Keratinocyte (primary cell): ENCODE results near the gene AP3S1. TPM values are rescaled to one million over a fixed set of nuclear protein-coding genes. Genes with fewer than 3 reads are reported as not detected.
"Not testable (repeated sequence)": the region's sequence is repeated elsewhere in the genome, so short reads cannot be mapped to it uniquely, and the experiment has no call there.

Source experiments
- DNase-seq: peaks from one replicate; pipeline ENCODE4 v3.0.0-alpha.2; 2011; ENCODE audit warnings: low read depth, missing footprints, low spot score
- FAIRE-seq: peaks from 2 replicates; lab custom pipeline; 2011; peaks lifted over from hg19 to GRCh38; lab: Jason Lieb, UNC
- H2AFZ ChIP-seq: 2 replicates; pipeline ENCODE4 v1.6.0; 2012; ENCODE audit warnings: low read length, control low read depth, inconsistent platforms; ENCODE audit not compliant: control insufficient read depth
- H3K27ac ChIP-seq: 2 replicates; pipeline ENCODE4 v1.5.1; 2011; ENCODE audit warnings: low read length; ENCODE audit not compliant: control insufficient read depth, insufficient read depth
- H3K27me3 ChIP-seq: 3 replicates; pipeline ENCODE4 v1.6.0; 2011; ENCODE audit warnings: low read length; ENCODE audit not compliant: control insufficient read depth, insufficient read depth; ENCODE audit errors: extremely low read depth
- H3K36me3 ChIP-seq, 2 experiments: 2 replicates in 1 of 2; 3 replicates in 1 of 2; pipeline ENCODE4 v1.5.1; 2011; ENCODE audit warnings: low read length in 2 of 2, mild to moderate bottlenecking in 1 of 2; ENCODE audit not compliant: control insufficient read depth in 2 of 2, insufficient read depth in 2 of 2; ENCODE audit errors: extremely low read depth in 1 of 2
- H3K4me1 ChIP-seq: 3 replicates; pipeline ENCODE4 v1.5.1; 2011; ENCODE audit warnings: low read length; ENCODE audit not compliant: control insufficient read depth, insufficient read depth; ENCODE audit errors: extremely low read depth
- H3K4me2 ChIP-seq: 3 replicates; pipeline ENCODE4 v1.6.0; 2011; ENCODE audit warnings: low read depth, low read length; ENCODE audit not compliant: control insufficient read depth, insufficient read depth; ENCODE audit errors: extremely low read depth
- H3K4me3 ChIP-seq, 3 experiments: fragments of 200-600 bp in 1 of 3; sonication (generic) in 1 of 3; 2 replicates in 2 of 3; 3 replicates in 1 of 3; pipeline ENCODE4 v1.5.1; 2011 to 2016; ENCODE audit warnings: low read length in 3 of 3, mild to moderate bottlenecking in 3 of 3, control low read depth in 2 of 3, inconsistent platforms in 1 of 3, low read depth in 1 of 3, mixed read lengths in 1 of 3, mixed run types in 1 of 3, moderate library complexity in 1 of 3; ENCODE audit not compliant: control insufficient read depth in 2 of 3, insufficient read depth in 2 of 3; ENCODE audit errors: extremely low read depth in 1 of 3
- H3K79me2 ChIP-seq: 2 replicates; pipeline ENCODE4 v1.6.0; 2012; ENCODE audit warnings: low read length; ENCODE audit not compliant: control insufficient read depth, insufficient read depth
- H3K9ac ChIP-seq: 3 replicates; pipeline ENCODE4 v1.6.0; 2011; ENCODE audit warnings: low read length; ENCODE audit not compliant: control insufficient read depth, insufficient read depth; ENCODE audit errors: extremely low read depth
- H3K9me1 ChIP-seq: 3 replicates; pipeline ENCODE4 v1.6.0; 2011; ENCODE audit warnings: low read length; ENCODE audit not compliant: control insufficient read depth, insufficient read depth; ENCODE audit errors: extremely low read depth
- H3K9me3 ChIP-seq: 2 replicates; pipeline ENCODE4 v1.5.1; 2012; ENCODE audit warnings: low read depth, low read length; ENCODE audit not compliant: control insufficient read depth
- H4K20me1 ChIP-seq: 3 replicates; pipeline ENCODE4 v1.6.0; 2011; ENCODE audit warnings: low read length; ENCODE audit not compliant: control insufficient read depth, insufficient read depth; ENCODE audit errors: extremely low read depth
- EZH2 ChIP-seq: IDR thresholded peaks from one replicate; pipeline ENCODE4 v1.6.1; 2012; ENCODE audit warnings: inconsistent platforms, mild to moderate bottlenecking, low read length, moderate library complexity
- dilution Hi-C: fragments of 300-500 bp; cut with MboI; formaldehyde crosslinking; loops from one replicate; pipeline ENCODE4 v1.7.0; 2020; ENCODE audit warnings: low sequenced_read_pairs; ENCODE audit not compliant: extremely low pct_ligation_motif_present
- polyA plus RNA-seq, 5 experiments: library from polyadenylated mRNA; depleted of rRNA in 3 of 5; stranded (reverse) in 3 of 5; stranded (forward) in 1 of 5; unstranded in 1 of 5; fragments of >200 nt; gene quantifications; 1 replicate in 1 of 5; 2 replicates in 3 of 5; 3 replicates in 1 of 5; pipeline versions ENCODE4 v1.2.1 to v1.2.3, GENCODE V29; 2011 to 2012; ENCODE audit warnings: missing spikeins in 2 of 5, low read depth in 1 of 5, low replicate concordance in 1 of 5
- TF ChIP-seq, protein P1 (sequence below), 3 experiments: IDR thresholded peaks in 1 of 3; conservative IDR thresholded peaks in 1 of 3; optimal IDR thresholded peaks in 1 of 3; 2 replicates in 2 of 3; 3 replicates in 1 of 3; pipeline versions ENCODE3 to v1.5.1; 2011; ENCODE audit warnings: low read length in 3 of 3, mild to moderate bottlenecking in 3 of 3, moderate library complexity in 2 of 3, control low read depth in 1 of 3, inconsistent platforms in 1 of 3; ENCODE audit not compliant: insufficient read depth in 2 of 3; ENCODE audit errors: extremely low read depth in 1 of 3

Gene AP3S1
- polyA plus RNA-seq, 1 donor (not counting 4 experiments of a cell fraction or from before 2014, with no cell fraction given): 153 TPM

DNA sequence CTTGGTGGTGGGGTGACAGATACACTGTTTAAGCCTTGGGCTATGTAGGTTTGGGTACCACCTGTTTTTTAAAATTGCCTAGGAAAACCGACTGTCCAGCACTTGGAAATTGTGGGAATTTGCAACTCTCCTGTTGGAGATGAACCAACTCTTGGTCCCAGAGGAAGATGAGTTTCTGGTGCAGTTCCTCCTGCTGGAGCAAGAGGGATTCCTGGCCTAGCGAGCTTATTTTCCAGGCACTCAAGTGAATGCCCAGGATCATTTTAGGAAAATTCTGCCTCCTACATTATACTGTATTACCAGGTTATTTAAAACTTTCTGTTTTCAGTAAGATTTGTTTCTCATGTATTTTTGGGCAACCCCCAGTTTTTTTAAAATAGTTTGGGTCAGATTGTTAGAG is 33.7 kb downstream of the AP3S1 start:
- dilution Hi-C loops: no loop called here
- FAIRE-seq (no peak), DNase-seq (no peak)
- Histone ChIP-seq H3K4me2 (no peak overlapping the region), H3K9me3 (no peaks in the 10 kb centered on the region), H3K9ac (no peak overlapping the region), H3K36me3 (peaks cover 4 to 9% of the 10 kb centered on the region in 2 experiments), H3K27ac (no peak overlapping the region), H3K4me3 (no peak overlapping the region), H4K20me1 (no peaks in the 10 kb centered on the region), H3K4me1 (no peaks in the 10 kb centered on the region), H3K27me3 (no peaks in the 10 kb centered on the region), H3K9me1 (peaks cover 2% of the 10 kb centered on the region), H3K79me2 (peaks cover 35% of the 10 kb centered on the region), H2AFZ (no peak overlapping the region)
- TF ChIP-seq, protein P1, sequence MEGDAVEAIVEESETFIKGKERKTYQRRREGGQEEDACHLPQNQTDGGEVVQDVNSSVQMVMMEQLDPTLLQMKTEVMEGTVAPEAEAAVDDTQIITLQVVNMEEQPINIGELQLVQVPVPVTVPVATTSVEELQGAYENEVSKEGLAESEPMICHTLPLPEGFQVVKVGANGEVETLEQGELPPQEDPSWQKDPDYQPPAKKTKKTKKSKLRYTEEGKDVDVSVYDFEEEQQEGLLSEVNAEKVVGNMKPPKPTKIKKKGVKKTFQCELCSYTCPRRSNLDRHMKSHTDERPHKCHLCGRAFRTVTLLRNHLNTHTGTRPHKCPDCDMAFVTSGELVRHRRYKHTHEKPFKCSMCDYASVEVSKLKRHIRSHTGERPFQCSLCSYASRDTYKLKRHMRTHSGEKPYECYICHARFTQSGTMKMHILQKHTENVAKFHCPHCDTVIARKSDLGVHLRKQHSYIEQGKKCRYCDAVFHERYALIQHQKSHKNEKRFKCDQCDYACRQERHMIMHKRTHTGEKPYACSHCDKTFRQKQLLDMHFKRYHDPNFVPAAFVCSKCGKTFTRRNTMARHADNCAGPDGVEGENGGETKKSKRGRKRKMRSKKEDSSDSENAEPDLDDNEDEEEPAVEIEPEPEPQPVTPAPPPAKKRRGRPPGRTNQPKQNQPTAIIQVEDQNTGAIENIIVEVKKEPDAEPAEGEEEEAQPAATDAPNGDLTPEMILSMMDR (optimal IDR thresholded peaks at IDR 0.05 in 1 of 3, IDR thresholded peaks at IDR 0.05 in 1 of 3, conservative IDR thresholded peaks at IDR 0.05 in 1 of 3; ENCODE audit: extremely low read depth in 1 of 3, insufficient read depth in 2 of 3, low read length in 3 of 3): no peak
- TF ChIP-seq EZH2: no peak

DNA sequence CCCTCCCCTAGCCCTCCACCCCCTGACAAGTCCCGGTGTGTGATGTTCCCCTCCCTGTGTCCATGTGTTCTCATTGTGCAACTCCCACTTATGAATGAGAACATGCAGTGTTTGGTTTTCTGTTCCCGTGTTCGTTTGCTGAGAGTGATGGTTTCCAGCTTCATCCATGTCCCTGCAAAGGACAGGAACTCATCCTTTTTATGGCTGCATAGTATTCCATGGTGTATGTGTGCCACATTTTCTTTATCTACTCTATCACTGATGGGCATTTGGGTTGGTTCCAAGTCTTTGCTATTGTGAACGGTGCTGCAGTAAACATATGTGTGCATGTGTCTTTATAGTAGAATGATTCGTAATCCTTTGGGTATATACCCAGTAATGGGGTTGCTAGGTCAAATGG is 35.6 kb downstream of the AP3S1 start:
- H3K4me3 ChIP-seq, H3K4me1 ChIP-seq, H2AFZ ChIP-seq, H3K9me3 ChIP-seq, H3K4me2 ChIP-seq, H3K9me1 ChIP-seq, H3K27me3 ChIP-seq, H3K27ac ChIP-seq, dilution Hi-C loops, DNase-seq, H3K9ac ChIP-seq, H3K36me3 ChIP-seq, FAIRE-seq, H4K20me1 ChIP-seq: not testable (repeated sequence)
- peaks cover 45% of the 10 kb centered on the region for H3K79me2 ChIP-seq

DNA sequence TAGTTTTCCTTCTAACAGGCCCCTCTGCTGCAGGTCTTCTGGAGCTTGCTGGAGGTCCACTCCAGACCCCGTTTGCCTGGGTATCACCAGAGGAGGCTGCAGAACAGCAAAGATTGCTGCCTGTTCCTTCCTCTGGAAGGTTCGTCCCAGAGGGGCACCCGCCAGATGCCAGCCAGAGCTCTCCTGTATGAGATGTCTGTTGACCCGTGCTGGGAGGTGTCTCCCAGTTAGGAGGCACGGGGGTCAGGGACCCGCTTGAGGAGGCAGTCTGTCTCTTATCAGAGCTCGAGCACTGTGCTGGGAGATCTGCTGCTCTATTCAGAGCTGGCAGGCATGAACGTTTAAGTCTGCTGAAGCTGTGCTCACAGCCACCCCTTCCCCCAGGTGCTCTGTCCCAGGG is 40.7 kb downstream of the AP3S1 start:
- H2AFZ ChIP-seq, H3K9me3 ChIP-seq, FAIRE-seq, H3K36me3 ChIP-seq, H3K27ac ChIP-seq, H3K4me2 ChIP-seq, H3K9ac ChIP-seq, DNase-seq, H3K4me1 ChIP-seq, dilution Hi-C loops, H3K27me3 ChIP-seq, H3K9me1 ChIP-seq, H3K4me3 ChIP-seq, H4K20me1 ChIP-seq: not testable (repeated sequence)
- peaks cover 32% of the 10 kb centered on the region for H3K79me2 ChIP-seq
